ENCODE measurements around the gene MYO7B. TPM values are rescaled to one million over a fixed set of nuclear protein-coding genes. Genes with fewer than 3 reads are reported as not detected.
"Not testable (repeated sequence)": the region's sequence is repeated elsewhere in the genome, so short reads cannot be mapped to it uniquely, and the experiment has no call there.

The MYO7B gene
- total RNA-seq, 1 experiment from 2014 or later = not detected

- in situ Hi-C loops (cut with HindIII; ENCODE audit: low pct_unique_long_range_greater_than_20kb, low sequenced_read_pairs) = no loop called here
Observed at GRCh38 chr2:127541809-127542208, 6.3 kb downstream of the MYO7B start.

GRCh38 chr2:127542231-127542630, 6.7 kb downstream of the MYO7B start:
- no peak for DNase-seq (ENCODE audit: low read depth)
- in situ Hi-C loops (cut with HindIII; ENCODE audit: low pct_unique_long_range_greater_than_20kb, low sequenced_read_pairs) = no loop called here

More at GRCh38 chr2:127541809-127542208, 6.3 kb downstream of the MYO7B start:
- DNase-seq (ENCODE audit: low read depth) = no peak

GRCh38 chr2:127543013-127543501, 7.6 kb downstream of the MYO7B start:
- in situ Hi-C loops (cut with HindIII; ENCODE audit: low pct_unique_long_range_greater_than_20kb, low sequenced_read_pairs) = not testable (repeated sequence)

GRCh38 chr2:127545189-127545588, 9.7 kb downstream of the MYO7B start:
- in situ Hi-C loops (cut with HindIII; ENCODE audit: low pct_unique_long_range_greater_than_20kb, low sequenced_read_pairs) = no loop called here
- DNase-seq (ENCODE audit: low read depth) = no peak

More at GRCh38 chr2:127543013-127543501, 7.6 kb downstream of the MYO7B start:
- DNase-seq (ENCODE audit: low read depth) = not testable (repeated sequence)

GRCh38 chr2:127545796-127546195, 10.3 kb downstream of the MYO7B start:
- in situ Hi-C loops (cut with HindIII; ENCODE audit: low pct_unique_long_range_greater_than_20kb, low sequenced_read_pairs) = no loop called here

GRCh38 chr2:127546797-127547196, 11.3 kb downstream of the MYO7B start:
- DNase-seq (ENCODE audit: low read depth) = no peak
- in situ Hi-C loops (cut with HindIII; ENCODE audit: low pct_unique_long_range_greater_than_20kb, low sequenced_read_pairs) = no loop called here

More at GRCh38 chr2:127545796-127546195, 10.3 kb downstream of the MYO7B start:
- DNase-seq (ENCODE audit: low read depth) = no peak

- in situ Hi-C loops (cut with HindIII; ENCODE audit: low pct_unique_long_range_greater_than_20kb, low sequenced_read_pairs) = no loop called here
- no peak for DNase-seq (ENCODE audit: low read depth)
Observed at GRCh38 chr2:127551221-127551930, 15.9 kb downstream of the MYO7B start.

GRCh38 chr2:127552336-127552735, 16.9 kb downstream of the MYO7B start:
- in situ Hi-C loops (cut with HindIII; ENCODE audit: low pct_unique_long_range_greater_than_20kb, low sequenced_read_pairs) = no loop called here
- DNase-seq (ENCODE audit: low read depth) = no peak

- in situ Hi-C loops (cut with HindIII; ENCODE audit: low pct_unique_long_range_greater_than_20kb, low sequenced_read_pairs) = no loop called here
- DNase-seq (ENCODE audit: low read depth) = no peak
Observed at GRCh38 chr2:127552846-127553245, 17.4 kb downstream of the MYO7B start.

GRCh38 chr2:127558911-127559310, 23.4 kb downstream of the MYO7B start:
- in situ Hi-C loops (cut with HindIII; ENCODE audit: low pct_unique_long_range_greater_than_20kb, low sequenced_read_pairs) = no loop called here

GRCh38 chr2:127559454-127559853, 24.0 kb downstream of the MYO7B start:
- in situ Hi-C loops (cut with HindIII; ENCODE audit: low pct_unique_long_range_greater_than_20kb, low sequenced_read_pairs) = no loop called here

More at GRCh38 chr2:127558911-127559310, 23.4 kb downstream of the MYO7B start:
- no peak for DNase-seq (ENCODE audit: low read depth)

GRCh38 chr2:127560201-127560930, 24.9 kb downstream of the MYO7B start:
- no peak for DNase-seq (ENCODE audit: low read depth)
- in situ Hi-C loops (cut with HindIII; ENCODE audit: low pct_unique_long_range_greater_than_20kb, low sequenced_read_pairs) = no loop called here

More at GRCh38 chr2:127559454-127559853, 24.0 kb downstream of the MYO7B start:
- DNase-seq (ENCODE audit: low read depth) = no peak

GRCh38 chr2:127560931-127561280, 25.4 kb downstream of the MYO7B start:
- DNase-seq (ENCODE audit: low read depth) = no peak
- in situ Hi-C loops (cut with HindIII; ENCODE audit: low pct_unique_long_range_greater_than_20kb, low sequenced_read_pairs) = no loop called here

GRCh38 chr2:127561371-127561770, 25.9 kb downstream of the MYO7B start:
- in situ Hi-C loops (cut with HindIII; ENCODE audit: low pct_unique_long_range_greater_than_20kb, low sequenced_read_pairs) = no loop called here
- no peak for DNase-seq (ENCODE audit: low read depth)

GRCh38 chr2:127562936-127563335, 27.5 kb downstream of the MYO7B start:
- in situ Hi-C loops (cut with HindIII; ENCODE audit: low pct_unique_long_range_greater_than_20kb, low sequenced_read_pairs) = no loop called here

GRCh38 chr2:127563458-127564428, 28.3 kb downstream of the MYO7B start:
- DNase-seq (ENCODE audit: low read depth) = no peak
- in situ Hi-C loops (cut with HindIII; ENCODE audit: low pct_unique_long_range_greater_than_20kb, low sequenced_read_pairs) = no loop called here

More at GRCh38 chr2:127562936-127563335, 27.5 kb downstream of the MYO7B start:
- DNase-seq (ENCODE audit: low read depth) = no peak

- in situ Hi-C loops (cut with HindIII; ENCODE audit: low pct_unique_long_range_greater_than_20kb, low sequenced_read_pairs) = no loop called here
- DNase-seq (ENCODE audit: low read depth) = no peak
Observed at GRCh38 chr2:127564429-127565260, 29.2 kb downstream of the MYO7B start.
